Neutrophil (primary cell): Measurements from ENCODE around the gene C1orf35.

Experiments
- H3K27ac ChIP-seq: fragments of 200-600 bp; sonication (generic); 2 replicates; pipeline ENCODE4 v1.5.1; 2016; ENCODE audit warnings: mild to moderate bottlenecking, moderate library complexity
- H3K27me3 ChIP-seq: fragments of 200-600 bp; sonication (generic); 2 replicates; pipeline ENCODE4 v1.6.0; 2016; ENCODE audit warnings: mild to moderate bottlenecking
- H3K36me3 ChIP-seq: fragments of 200-600 bp; sonication (generic); 2 replicates; pipeline ENCODE4 v1.5.1; 2017
- H3K4me1 ChIP-seq, 2 experiments: fragments of 200-600 bp in 1 of 2; sonication (generic) in 1 of 2; 1 replicate in 1 of 2; 2 replicates in 1 of 2; pipeline versions ENCODE4 v1.5.1 to v1.6.1; 2013 to 2016; ENCODE audit warnings: low read depth in 1 of 2, low read length in 1 of 2, mild to moderate bottlenecking in 1 of 2, moderate library complexity in 1 of 2; ENCODE audit not compliant: control insufficient read depth in 1 of 2, insufficient read depth in 1 of 2
- H3K4me3 ChIP-seq, 2 experiments: fragments of 200-600 bp in 1 of 2; sonication (generic) in 1 of 2; 1 replicate in 1 of 2; 2 replicates in 1 of 2; pipeline ENCODE4 v1.5.1; 2013 to 2016; ENCODE audit warnings: low read depth in 1 of 2, low read length in 1 of 2, mild to moderate bottlenecking in 1 of 2, moderate library complexity in 1 of 2
- H3K9me3 ChIP-seq: fragments of 200-600 bp; sonication (generic); 2 replicates; pipeline ENCODE4 v1.5.1; 2016
- CTCF ChIP-seq: fragments of 200-600 bp; sonication (generic); IDR thresholded peaks from 2 replicates; pipeline ENCODE4 v1.5.1; 2016; ENCODE audit warnings: antibody characterized with exemption

The C1orf35 gene

GRCh38 chr1:228102791-228103620 is at the start of gene C1orf35:
Gene C1orf35 (minus strand): TSS chr1:228103325. CDS start chr1:228103227, 98 bp downstream.
- H3K27me3 ChIP-seq = no peaks in the 10 kb centered on the region
- H3K4me3 ChIP-seq = peak within 1 kb of the TSS; percentile 92 to 97
- TF ChIP-seq CTCF = no peak
- peaks cover 31 to 38% of the 10 kb centered on the region in 2 experiments for H3K4me1 ChIP-seq
- H3K36me3 ChIP-seq = peaks cover 38% of the 10 kb centered on the region
- peak within 1 kb of the TSS; percentile 93 for H3K27ac ChIP-seq
- no peaks in the 10 kb centered on the region for H3K9me3 ChIP-seq

- H3K4me3 ChIP-seq = no peak overlapping the region
- H3K27me3 ChIP-seq = peaks cover 15% of the 10 kb centered on the region
- H3K27ac ChIP-seq = no peak overlapping the region
Observed at GRCh38 chr1:228152918-228153258, 49.8 kb upstream of the C1orf35 start.

GRCh38 chr1:228152097-228152917 is 49.2 kb upstream of the C1orf35 start:
- no peak overlapping the region for H3K27ac ChIP-seq
- H3K4me1 ChIP-seq = no peaks in the 10 kb centered on the region
- no peak for TF ChIP-seq CTCF
- no peak overlapping the region for H3K4me3 ChIP-seq
- no peaks in the 10 kb centered on the region for H3K9me3 ChIP-seq
- H3K27me3 ChIP-seq = peaks cover 11% of the 10 kb centered on the region
- peaks cover 29% of the 10 kb centered on the region for H3K36me3 ChIP-seq

More at GRCh38 chr1:228152918-228153258, 49.8 kb upstream of the C1orf35 start:
- peaks cover 23% of the 10 kb centered on the region for H3K36me3 ChIP-seq
- no peaks in the 10 kb centered on the region for H3K9me3 ChIP-seq
- H3K4me1 ChIP-seq = no peaks in the 10 kb centered on the region
- TF ChIP-seq CTCF = no peak

- Histone ChIP-seq H3K4me1 (no peaks in the 10 kb centered on the region), H3K4me3 (no peak overlapping the region), H3K36me3 (peaks cover 39% of the 10 kb centered on the region), H3K9me3 (no peaks in the 10 kb centered on the region), H3K27ac (no peak overlapping the region), H3K27me3 (peaks cover 1% of the 10 kb centered on the region)
- no peak for TF ChIP-seq CTCF
Observed at GRCh38 chr1:228151180-228151925, 48.2 kb upstream of the C1orf35 start.

- no peak for TF ChIP-seq CTCF
- Histone ChIP-seq H3K4me3 (no peak overlapping the region), H3K36me3 (peaks cover 46% of the 10 kb centered on the region), H3K9me3 (no peaks in the 10 kb centered on the region), H3K27me3 (no peaks in the 10 kb centered on the region), H3K27ac (no peak overlapping the region), H3K4me1 (no peaks in the 10 kb centered on the region)
Observed at GRCh38 chr1:228150461-228151179, 47.5 kb upstream of the C1orf35 start.
